ENCODE data around the gene BEAN1.

BEAN1 gene

DNA sequence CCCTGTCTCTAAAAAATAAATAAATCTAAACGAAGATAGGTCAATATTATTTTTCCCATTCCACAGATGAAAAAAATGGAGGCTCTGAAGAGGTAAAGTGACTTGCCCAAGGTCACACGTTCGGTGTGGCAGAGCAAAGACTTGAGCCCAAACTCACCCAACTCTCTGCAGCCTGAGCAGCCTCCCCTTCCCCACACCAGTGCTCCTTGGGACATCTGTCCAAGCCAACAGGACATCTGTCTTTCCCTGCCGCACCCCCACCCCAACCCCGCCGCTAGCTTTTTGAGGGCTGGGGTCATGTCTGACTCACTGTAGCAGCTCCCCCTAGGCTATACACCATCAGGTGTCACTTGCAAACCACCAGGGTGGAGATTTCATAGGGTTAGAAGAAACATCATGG, 5.2 kb upstream of the BEAN1 start:
- DNase-seq, result no peak

DNA sequence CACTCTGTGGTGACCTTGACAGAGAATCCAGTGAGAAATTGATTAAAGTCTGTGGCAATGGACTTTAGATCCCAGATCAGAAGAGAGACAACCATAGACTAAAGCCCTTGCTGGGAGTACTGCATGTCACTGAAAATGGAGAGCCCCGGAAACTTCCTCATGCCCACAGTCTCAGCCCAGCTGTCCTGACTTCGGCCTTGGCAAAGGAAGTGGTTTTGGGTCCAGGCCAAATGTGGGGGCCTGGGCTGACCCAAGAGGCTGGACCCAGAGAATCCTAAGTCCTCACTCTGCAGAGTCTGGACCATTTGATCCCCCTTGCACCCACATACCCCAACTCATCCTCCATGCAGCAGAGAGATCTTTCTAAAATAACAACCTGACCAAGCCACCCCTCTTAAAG, 4.7 kb upstream of the BEAN1 start:
- no peak for DNase-seq

DNA sequence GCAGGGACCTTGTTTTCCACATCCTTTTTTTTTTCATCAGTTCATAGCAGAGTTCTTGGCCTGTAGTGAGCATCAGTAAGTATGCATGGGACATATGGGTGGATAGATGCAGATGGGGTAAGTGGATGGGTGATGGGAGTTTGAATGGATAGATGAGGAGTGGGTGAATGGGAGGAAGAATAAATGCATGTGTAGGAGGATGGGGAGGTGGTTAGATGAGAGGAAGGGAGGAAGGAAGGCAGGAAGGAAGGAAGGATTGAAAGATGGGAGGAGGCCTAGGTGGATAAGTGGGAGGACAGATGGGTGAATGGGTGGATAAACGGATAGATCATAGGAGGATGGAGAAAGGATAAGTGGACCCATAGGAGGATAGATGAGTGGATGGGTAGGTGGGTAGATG, 3.9 kb upstream of the BEAN1 start:
- no peak for DNase-seq

DNA sequence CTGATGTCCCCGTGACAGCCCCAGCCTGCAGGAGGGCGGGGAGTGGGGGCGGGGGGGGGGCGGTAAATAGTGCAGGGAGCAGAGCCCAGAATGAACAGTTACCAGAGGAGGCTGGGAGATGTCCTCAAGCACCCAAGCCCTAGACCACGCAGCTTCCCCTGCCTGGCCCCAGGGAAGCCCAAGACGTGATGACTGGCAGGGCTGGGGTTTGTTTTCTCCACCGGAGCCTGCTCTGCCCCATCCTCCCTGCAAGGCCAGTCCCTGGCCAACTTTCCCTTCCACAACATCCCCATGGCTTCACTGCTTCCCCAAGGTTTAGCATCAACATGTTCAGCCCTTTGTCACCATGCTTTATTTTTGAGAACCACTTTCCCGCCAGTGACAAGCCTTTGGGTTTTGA, 1.4 kb upstream of the BEAN1 start:
- DNase-seq, result no peak

DNA sequence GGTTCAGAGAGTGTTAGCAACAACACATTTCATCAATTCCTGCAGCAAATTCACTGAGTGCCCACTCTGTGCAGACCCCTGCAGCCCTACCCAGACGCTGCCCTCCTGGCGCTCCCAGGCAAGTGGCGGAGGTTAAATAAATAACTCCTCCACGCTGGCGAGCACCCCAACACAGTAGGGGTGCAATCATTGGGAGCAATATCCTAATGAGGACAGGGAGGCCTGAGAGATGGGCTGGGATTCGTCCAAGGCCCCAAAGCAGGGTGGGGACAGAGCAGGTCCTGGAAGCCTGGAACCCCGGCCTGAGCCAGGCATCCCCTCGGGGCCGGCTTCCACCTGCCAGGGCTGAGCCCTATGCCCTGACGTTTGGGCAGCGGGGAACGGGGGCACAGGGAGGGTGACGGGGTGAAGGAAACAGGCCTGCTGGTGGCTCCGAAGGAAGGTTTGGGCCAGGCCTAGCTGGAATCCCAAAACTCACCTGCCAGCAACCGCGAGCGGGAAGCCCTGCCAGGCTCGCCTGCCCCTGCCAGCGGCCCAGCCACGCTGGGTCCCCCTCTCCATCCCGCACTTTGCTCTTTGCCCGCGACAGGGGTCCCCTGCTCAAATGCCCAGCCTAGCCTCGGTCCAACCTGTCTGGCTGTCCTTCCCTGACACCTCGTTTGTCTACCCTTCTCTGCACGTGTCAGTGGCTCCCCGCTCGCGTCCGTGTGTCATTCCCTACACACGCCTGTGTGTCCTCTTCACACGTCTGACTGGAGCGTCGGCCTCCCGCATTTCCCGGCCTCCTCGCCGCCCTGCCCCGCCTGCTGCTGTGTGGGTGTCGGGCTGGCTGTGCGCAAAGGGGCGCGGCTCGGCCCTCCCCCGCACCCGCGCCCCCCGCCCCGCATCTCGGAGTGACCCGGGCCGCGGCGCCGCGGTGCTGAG, 721 bp upstream of the BEAN1 start:
- DNase-seq, result no peak

DNA sequence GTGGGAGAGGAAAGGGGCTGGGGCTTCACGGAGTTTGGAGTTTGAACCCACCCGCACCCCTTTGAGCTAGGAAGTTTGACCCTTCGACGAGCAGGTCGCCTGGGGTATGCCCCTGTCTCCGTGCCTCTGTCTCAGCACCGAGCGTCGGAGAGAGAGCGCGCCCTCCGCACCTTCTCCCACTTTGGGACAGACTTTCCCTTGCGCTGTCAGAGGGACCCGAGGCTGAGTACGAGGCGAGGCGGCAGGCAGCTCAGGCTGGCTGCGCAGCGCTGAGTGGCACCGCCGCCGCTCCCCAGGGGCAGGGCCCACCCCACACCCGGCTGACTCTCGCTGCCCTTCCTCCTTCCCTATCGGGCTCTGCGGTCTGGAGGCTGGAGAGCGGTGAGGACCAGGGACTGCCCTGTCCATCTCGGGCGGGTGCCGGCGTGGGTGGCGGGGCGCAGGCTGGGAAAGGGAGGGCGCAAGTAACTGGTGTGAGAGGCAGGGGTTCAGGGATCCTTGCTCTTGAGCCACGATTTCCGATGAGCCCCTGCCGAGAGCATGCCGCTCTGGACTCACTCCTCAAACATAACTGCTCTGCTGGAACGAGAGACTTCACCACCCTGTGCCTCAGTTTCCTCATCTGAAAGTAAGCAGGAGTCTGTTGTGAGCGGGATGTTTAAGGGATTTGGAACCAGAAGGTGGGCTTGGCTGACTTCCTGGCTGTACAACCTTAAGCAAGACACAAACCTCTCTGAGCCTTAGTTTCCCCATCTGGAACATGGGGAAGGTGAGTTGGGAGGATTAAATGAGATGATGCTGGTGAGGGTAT, 981 bp downstream of the BEAN1 start:
- no peak for DNase-seq

DNA sequence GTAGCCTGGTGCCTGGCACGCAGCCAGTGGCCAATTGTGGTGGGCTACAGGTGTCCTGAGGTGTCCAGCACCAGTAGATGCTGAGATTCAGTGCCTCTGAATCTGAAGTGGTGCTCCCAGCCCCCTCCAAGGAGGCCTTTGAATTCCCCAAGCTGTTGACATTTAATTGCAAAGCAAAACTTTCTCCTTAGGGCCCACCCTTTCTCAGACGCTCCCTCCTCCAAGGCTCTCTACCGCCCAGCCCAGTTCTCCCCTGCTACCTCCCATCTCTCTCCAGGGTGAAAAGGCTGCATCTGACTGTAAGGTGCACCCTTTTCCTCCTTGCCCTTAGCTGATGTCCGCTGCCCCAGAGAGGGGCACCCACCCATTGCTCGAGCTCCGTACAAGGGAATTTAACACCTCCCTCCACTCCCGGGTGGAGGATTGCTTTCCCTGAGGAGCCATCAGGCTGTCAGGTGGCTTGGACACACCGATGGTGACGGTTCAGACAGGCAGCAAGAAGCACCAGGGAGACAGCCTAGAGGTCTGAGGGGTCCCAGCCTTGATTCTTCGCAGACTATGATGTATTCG, 1.7 kb downstream of the BEAN1 start:
- no peak for DNase-seq

DNA sequence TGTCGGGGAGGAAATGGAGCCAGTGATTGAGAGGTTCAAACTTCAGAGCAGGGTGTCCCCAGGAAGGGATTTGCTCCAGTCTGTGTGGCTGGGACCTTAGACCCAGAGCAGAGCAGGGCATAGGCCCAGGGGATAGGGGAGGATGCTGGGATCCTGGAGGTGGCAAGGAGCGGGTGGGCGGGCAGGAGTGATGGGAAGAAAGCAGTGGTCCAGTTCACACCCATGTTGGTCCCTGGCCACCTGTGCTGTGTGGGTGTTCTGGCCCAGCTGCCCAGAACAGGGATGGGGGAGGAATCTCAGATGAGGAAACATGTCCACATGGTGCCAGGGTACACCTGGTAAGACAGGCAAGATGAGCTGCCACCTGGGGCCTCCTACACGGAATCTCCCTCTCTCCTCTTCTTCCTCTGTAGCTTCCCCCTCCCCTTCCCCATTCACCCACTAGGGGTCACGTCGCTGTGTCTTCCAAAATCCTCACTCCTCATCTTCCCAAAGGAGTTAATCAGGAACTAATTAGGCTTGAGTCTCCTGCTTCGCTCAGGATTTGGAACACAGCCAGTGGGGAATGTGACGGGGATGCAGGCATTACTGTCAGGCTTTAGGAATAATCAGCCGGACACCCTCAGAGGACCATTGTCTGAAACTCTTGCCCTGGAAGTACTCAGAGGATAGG, 2.3 kb downstream of the BEAN1 start:
- no peak for DNase-seq

DNA sequence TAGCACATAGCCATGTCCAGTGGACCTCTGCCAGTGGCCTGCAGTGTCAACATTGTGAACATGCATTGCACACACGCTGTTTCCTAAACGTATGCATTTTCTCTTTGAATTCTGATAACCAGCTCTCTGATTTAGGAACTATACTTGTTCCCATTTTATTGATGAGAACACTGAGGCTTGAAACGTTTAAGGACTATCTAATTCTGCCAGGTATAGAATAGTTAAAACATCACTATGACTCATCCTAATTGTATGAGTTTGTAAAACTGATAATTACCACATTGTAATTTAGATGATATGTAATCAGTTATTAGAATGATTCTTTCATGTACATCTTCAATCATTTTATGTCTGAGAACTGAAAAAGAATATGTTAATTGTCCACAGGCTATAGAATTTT, 3.1 kb downstream of the BEAN1 start:
- no peak for DNase-seq

DNA sequence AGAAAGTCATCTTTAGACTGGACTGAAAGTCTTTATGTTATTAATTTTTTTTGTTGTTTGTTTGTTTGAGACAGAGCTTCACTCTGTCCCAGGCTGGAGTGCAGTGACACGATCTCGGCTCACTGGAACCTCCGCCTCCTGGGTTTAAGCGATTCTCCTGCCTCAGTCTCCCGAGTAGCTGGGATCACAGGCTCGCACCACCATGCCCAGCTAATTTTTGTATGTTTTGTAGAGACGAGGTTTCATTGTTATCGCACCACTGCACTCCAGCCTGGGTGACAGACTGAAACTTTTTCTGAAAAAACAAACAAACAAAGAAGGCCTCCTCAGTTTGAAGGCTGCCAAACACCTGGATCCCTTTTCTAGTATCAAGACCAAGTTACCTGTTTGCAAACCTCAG, 4.7 kb downstream of the BEAN1 start:
- no peak for DNase-seq

DNA sequence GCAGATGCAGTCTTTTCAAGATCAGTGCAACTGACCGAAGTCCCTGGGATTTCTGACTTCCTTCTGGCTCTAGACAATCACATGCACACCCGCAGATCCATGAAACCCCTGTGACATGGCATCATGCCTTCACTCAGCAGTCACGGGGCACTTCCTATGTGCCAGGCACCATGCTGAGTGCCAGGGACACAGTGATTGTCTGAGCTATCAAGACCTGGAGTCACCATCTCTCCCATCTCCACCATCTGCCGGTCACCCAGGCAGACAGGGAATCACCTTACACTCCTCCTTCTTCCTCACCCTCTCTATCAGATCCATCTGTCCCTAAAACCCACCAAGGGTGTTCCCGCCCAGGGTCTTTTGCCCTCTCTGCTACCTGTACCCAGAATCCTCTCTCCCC, 5.3 kb downstream of the BEAN1 start:
- no peak for DNase-seq

DNA sequence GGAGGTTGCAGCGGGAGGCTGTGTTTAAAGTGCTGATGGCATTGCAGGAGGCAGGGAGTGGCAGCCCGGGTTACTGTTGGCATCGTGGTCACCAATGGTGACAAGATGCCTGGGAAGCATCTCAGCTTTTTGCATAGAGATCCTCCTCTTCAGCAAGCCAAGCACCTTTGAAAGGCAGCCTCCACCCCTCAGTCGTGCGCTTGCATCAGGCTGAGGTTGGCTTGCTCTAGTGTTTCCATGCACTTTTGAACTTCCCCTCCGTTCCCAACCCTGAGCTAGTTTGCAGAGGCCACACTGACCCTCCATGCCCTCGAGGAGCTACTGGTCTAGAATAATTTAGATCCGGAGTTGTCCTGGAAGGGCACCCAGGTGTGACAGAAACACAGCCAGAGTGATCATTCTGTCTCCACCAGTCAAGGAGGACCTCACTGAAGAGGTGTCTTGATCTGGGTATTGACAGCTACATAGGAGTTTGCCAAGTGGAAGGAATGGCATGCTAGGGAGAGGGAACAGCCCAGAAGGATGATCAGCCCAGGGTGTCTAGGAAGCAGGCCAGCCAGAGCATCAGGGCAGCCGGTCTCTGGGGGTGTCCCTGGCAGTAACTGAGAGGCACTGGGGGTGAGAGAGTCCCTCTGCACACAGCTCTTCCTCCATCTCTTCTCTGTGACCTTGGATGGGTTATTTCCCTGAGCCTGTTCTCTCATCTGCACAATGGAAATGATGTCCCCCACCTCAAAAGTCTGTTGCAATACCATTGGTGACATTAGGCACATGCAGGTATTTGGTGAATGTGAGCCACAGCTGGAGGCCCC, 7.7 kb downstream of the BEAN1 start:
- DNase-seq, result no peak

DNA sequence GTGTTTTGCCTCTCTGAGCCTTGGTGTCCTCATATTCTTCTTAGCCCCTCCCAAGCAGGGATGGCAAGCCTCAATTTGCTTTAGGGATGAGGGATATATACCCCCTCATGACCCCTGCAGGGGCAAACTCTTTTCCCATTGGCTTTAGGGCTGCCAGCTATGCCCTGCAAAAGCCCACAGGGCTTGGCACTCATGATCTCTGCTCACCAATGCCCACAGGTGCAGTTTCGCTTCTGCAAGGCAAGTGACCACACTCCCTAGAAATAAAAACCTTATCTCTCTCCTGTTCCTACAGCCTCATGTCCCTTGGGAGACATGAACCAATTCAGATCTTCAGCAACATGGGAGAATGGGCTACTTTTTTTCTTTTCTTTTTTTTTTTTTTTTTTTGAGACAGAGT, 8.8 kb downstream of the BEAN1 start:
- no peak for DNase-seq

DNA sequence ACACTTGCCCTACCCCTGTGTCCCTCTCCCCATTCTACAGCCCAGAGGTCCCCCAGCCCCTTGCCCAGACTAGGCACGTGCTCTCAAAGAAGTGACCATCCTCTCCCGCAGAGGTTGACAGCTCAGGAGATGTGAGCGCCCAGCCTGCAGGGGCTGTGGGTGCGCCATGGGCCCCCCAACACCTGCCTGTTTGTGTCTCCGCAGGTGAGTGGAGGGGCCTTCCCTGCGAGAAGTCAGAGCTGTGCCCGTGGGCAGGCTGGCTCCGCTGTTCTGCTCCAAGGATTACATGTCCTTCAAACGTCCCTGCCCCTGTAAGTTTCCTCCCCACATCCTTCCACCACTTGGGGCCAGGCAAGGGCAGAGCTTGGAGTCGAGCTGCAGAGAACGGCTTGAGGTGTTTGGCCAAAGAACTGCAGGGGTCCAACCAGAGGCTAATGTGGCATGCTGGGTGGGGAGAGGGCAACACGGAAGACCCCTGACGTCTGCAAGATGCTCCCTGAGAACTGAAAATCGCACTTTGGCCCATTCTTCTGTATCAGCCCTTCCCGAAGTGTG, 10.4 kb downstream of the BEAN1 start:
- no peak for DNase-seq

DNA sequence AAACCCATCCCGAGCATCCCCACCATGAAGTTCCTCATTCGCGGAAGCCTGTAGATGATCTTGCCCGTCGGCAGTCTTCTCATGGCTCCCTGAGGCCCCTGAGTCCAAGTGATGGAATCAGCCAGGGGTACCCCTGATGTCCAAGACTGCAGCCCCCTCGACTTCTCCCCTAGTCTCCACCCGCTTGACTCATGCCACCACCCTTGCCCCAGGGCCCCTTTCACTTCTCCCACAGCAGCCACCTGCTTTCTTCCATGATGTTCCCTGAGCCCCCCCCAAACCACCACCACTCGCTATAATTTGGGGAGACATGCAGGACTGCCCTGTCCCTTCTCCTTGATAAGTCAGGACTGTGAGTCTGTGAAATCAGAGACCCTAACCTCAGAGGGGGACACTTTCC, 11.4 kb downstream of the BEAN1 start:
- DNase-seq, result no peak

DNA sequence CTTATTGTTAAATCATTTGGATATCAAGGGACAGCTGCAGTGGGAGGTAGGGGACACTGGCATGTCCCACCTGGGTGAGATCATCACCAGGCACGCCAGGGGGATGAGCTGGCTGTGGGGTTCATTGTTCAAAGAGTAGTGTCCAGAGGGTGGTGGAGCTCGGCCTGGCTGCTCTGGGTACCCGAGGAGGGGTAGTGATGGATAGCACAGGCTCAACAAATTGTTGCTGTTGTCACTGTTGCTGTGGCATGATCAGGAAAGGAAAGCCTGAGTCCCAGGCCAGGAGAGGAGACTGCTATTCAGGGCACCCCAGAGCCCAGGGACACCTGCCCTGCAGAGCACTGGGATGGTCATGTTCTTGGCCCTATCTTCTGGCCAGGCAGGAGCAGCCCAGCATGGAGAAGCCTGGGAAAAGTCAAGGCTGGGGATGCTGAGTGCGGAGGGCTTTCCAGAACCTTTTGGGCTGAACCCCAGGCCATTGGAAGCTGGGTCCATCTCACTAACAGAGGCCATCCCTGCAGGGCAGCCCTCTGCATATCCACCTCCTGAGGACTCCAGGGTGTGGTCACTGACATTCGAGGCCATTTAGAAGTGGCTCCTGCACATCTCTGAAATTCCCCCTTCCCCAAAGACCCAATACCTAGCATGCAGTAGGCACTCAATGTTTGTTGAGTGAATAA, 12.1 kb downstream of the BEAN1 start:
- no peak for DNase-seq

DNA sequence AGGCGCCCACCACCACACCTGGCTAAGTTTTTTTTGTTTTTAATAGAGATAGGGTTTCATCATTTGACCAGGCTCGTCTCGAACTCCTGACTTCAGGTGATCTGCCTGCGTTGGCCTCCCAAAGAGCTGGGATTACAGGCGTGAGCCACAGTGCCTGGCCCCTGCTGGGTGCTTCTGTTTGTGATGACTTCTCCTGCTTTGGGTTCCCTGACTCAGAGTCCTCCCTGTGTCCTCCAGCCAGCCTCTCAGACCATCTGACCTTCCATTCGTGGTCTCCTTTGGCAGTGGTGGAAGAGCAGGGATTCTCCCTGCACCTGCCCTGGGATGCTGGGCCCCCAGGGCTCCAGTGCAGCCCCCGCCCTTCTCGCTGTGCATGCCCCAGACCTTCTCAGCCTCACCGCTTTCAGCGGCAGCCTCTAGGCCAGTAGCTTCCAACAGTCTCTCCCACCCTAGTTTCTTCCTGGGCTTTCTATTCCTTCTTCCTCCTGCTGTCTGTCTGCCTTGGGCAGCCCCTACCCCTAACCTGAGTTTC, 13.2 kb downstream of the BEAN1 start:
- no peak for DNase-seq

DNA sequence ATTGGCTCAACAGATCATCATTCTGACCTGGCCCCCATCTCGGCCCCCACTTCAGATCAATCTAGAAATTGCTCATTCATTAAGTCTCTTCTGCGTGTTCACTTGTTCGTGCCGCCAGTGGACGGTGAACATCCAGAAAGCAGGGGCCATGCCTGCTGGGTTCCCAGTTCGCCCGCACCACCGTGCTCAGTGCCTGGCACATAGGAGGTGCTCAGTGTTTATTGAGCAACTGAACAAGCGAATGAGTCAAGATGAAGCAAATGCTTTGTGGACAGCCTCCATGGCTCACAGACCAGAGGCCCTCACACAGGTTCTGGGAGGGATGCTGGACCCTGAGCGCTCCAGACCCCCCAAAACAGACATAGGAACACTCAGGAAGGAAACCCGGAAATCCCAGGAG, 13.9 kb downstream of the BEAN1 start:
- DNase-seq, result no peak

DNA sequence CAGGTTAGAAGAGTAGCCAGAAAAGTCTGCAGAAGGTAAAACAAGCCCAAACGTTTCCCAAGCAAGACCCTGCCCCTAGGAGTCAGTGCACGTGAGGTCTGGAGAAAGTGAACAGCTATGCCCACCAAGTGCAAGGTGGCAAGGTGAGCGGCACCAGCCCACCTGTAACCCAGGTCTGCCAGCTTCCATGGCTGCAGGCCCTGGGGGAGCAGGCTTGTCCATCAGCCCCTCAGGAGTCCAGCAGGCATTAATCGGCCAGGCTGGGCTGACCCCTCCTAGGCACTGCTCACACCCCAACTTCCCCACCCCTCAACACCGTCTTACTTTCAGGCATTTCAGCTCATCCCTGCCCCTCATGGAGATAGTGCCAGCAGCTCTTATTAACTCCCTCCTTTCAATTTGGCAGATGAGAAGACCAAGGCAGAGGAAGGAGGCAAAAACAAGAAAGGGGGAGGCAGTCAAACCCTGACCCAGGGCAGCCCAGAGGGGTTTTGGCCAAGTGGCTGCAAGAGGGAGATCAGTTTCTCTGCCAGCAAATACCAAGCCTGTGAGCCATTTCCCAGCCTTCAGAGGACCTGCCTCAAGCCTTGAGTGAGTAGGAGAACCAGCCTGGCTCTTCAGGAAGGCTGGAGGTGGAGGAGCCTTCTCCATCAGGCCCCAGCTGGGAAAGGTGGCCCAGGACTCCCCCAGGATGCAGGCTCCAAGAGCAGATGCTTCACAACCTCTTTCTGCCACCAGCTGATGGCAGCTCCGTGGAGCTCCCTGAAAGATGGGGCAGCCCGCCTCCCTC, 14.7 kb downstream of the BEAN1 start:
- no peak for DNase-seq
